ENCODE data around the gene USP12.

Gene USP12

DNA sequence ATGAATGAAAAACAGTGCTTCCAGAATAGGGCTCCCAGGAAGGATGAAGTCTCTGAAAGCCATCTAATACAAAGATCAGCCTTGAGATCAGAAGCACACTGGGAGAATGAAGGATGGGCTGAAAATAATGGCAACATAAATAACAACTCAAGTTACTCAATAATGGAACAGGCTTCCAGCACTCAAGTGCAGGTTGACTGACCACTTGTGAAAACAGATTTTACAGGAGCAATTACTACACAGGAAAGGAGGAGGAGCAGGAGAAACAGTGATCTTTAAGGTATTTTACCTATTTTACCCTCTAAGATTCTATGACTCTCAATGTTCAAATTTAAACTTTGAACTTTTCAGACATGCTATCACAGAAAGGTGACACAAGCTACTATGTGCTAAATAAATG lies 106.0 kb downstream of the USP12 start:
- DNase-seq = no peak

DNA sequence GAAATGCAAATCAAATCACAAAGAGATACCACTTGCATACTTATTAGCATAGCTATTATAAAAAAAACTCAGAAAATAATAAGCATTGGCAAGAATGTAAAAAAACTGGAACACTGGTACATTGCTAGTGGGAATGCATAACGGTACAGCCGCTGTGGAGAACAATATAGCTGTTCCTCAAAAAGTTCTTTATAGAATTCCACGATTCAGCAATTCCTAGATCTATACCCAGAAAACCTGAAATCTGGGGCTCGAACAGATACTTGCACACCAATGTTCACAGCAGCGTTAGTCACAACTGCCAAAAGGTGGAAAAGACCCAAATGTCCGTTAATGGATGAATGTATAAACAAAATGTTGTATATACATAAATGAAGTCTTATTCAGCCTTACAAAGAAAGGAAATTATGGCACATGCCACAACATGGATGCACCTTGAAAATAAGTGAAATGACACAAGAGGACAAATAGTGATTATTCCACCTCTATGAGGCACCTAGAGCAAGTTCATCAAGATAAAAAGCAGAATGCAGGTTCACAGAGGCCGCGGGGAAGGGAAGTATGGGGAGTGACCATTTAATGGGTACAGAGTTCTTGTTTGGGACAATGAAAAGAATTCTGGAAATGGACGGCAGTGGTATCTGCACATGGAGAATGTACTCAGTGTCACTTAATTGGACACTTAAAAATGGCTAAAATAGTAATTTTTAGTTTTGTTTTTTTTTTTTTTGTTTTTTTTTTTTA lies 107.2 kb downstream of the USP12 start:
- no peak for DNase-seq

DNA sequence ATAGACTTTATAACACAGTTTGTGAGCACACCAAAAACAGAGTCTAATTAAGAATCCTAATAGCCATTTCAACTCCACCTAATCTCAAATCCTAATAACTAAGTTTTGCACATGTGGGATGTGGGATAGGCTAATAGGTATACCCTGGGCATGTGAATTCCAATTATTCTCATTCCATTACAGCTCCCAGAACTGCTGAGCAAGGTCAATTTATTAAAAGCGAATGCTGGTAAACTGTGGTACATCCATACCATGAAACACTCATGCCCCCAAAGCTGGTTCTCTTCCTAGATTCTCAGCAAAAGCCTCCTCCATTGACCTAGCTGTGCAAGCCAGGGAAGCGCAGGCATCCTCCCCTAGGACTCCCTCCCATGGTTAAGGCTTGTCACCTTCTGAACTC lies 113.8 kb downstream of the USP12 start:
- DNase-seq = no peak

DNA sequence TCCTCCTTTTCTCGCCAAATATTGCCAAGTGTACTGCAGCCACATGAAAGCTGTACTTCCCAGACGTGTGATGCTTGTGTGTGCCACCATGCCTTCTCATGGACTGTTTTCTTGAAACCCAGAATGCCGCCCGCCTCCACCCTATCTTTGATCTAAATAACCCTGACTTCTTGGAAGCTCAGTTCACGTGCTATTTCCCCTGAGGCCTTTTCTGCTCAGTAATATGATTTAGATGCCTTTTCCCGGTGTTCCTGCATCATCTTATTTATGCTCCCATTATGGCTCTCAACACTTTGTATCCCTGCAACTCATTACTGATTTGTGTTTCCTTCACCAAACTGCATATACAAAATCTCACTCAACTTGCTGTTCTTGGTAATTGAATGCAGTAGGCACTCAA lies 116.1 kb downstream of the USP12 start:
- DNase-seq = no peak

DNA sequence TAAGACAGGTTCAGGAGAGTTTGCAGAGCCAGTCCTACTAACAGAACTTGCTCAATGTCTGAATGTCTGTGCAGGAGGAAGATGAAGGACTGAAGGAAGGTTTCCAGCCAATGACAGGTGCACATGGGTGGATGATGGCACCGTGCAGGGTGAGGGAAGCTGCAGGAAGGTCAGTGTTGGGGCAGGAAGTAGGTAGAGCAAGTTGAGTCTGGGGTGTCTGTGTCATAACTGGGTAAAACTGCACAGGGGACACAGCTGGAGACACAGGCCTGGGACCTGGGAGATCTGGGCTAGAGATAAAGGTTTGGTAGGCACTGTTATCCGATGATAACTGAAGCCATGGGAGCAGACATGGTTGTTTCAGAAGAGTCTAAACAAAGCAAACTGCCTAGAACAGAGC lies 116.9 kb downstream of the USP12 start:
- no peak for DNase-seq

DNA sequence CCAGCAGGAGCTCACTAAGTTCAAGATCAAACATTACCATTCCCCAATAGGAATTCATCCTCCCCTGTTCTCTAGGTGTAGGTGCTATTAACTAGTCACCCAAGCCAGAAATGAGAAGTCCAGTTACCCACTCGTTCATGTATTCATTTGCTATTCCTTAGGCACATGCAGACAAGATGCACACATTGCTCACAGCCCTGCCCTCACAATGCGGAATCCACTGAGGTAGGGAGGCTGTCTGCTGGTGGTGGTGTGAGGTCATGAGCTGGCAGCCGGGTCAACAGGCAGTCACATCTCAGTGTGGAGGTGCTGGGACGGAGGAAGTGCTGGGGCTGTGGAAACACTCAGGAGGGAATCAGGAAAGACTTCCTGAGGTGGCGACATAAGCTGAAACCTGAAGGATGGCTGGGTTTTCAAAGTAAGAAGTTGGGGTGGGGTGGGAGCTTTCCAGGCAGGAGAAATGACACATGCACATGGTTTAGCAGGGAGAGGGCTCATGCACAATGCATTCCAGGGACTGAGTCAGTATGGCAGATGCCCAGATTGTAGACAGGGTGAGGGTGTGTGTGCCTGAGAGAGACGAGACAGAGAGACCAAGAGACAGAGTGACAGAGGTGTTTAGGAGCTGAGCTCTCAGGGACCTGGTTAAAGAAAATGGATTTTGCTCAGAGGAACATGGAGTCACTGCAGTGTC lies 117.6 kb downstream of the USP12 start:
- DNase-seq = no peak

DNA sequence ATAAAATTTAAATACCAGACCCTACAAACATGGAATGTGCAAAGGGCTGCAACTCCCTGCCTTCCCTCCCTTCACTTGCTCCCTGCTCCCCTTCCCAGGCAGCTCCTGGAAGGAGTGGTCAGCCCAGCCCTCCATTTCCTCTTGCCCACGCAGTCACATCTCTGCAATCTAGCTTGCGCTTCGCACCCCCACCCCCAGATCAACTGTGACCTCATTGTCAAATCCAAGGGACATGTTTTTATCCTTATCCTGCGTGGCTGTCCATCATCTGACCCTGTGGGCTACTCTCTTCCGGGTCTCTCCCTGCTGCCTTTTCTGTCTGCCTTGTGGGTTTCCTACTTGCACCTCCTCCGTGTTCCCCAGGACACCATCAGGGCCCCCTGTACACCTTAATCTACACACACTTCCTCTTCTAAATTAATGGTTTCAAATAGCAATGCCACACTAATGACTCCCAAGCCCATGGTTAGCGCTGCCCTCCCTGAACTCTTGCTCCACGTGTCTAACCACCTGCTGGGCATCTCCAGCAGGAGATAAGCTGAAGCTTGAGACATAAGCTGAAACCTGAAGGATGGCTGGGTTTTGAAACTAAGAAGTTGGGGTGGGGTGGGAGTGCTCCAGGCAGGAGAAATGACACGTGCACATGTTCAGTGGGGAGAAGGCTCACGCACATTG lies 118.3 kb downstream of the USP12 start:
- DNase-seq = no peak

DNA sequence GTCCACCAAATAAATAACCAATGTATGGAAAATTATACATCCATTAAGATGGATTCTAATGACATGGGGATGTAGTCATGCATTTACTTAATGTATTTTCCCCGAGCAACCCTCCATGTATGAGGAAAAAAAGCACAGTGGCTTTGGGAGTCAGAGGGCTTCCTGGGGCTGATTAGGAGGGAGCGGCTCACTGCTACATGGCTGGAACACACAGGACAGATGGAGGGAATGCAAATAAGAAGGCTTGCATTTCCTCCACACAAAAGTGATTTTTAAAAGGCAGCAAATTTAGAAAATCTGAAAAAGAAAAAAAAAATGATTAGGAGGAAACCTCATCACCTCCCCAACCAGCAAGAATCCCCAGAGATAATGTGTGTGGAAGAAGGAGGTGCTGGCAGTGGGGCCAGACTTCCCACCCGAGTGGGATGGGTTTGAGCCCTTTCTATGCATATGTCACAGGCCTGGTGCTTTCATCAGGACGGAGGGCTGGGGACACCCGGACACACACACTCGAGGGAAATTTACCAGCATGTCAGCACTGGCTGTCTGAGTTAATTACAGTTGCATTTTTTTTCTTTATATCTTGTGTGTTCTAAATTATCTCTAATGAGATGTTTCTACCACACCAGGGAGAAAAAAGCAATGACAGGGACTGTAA lies 118.9 kb downstream of the USP12 start:
- DNase-seq = no peak

DNA sequence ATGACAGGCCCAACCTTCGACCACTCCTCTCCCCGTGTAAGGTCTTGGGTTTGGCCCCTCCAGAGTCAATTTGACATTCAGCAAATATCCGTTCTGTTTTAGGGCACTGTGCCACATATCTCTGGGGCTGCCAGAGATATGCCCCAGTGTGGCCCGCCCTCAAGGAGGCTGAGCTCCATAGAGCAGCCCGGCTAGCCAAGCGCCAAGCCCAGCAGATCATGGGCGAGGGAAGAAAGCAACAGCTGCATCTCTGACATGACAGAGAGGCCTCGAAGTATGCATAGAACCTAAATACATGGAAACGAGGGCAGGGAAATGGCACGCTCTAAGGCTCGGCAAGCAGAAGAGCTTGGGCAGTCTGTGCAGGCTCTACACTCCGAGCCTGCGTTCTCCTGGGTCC lies 124.5 kb downstream of the USP12 start:
- no peak for DNase-seq

DNA sequence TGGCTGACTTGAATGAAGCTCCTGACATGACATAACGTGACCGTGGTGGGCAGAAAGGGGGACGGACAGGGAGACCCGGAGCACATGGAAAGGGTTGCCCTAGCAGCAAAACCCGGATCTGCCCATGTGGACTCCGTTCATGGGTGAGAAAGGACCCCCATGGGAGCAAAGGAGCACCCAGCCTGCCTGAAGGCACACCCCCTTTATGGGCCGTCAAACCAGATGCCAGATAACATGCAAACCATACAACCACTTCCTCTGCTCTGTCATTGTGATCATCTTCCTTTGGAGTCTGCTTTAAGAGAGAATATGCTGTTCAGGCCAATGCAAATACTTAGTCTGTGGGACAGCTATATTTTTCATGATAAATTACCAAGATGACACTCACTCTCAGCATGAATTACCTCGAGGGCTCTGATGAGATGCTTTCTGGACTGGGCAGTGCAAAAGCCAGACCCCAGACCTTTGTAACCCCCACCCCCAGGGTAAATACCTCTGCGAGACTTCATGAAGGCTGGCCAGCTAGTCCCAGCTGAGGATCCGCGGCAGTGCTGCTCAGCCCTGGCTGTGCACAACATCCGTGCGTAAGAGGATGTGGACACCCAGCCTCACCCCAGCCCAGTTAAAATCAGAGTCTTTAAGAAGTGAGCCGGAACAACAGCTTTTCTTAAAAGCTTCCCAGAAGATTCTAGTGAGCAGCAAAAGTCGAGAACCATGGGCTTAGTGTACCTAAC lies 126.6 kb downstream of the USP12 start:
- no peak for DNase-seq

DNA sequence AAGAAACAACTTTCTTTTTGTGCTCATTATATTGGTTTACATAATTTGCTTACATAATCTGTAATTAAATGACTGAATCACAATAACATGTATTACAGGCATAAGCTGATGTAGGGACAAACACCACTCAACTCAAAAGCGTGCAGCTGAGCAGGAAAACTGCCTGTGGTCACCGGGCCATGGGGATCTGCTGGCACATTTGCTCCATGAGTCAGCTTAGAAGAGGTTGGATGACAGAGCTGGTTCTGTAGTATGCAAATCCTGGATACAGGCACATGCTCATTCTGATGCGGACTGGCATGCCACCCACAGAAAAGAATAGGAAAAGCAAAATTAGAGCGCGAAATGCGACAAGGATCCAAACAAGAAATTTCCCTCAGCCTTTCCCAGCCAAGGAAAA lies 128.6 kb downstream of the USP12 start:
- no peak for DNase-seq

DNA sequence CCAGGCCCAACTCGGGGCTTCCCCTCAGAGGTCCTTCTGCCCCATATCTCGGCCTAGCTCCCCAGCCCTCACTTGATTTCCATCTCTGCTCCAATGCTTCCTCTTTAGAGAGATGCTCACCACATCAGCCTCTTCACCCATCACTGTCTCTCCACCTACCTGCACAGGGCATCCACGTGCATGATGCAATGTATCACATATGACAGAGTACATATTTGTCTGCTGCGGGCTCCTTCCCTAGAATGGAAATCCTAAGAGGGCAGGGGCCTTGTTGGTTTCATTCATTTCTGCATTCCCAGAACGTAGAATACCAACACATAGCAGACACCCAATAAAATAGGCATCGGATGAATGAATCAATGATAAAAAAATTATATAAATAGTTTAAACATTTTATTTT lies 130.3 kb downstream of the USP12 start:
- no peak for DNase-seq

DNA sequence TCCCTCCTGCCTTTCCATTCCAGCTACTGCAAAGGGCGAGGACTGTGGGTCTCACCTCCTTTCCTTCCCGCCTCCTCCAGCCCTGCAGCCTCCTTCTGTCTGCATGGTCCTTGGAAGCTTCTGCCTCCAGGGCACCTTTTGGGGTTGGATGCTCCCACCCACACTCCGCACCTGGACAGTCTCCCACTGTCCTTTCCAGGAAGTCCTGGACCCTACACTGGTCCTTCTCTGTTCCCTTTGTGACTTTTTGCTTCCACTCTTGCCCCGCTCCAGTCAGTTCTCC lies 130.8 kb downstream of the USP12 start:
- DNase-seq = no peak

DNA sequence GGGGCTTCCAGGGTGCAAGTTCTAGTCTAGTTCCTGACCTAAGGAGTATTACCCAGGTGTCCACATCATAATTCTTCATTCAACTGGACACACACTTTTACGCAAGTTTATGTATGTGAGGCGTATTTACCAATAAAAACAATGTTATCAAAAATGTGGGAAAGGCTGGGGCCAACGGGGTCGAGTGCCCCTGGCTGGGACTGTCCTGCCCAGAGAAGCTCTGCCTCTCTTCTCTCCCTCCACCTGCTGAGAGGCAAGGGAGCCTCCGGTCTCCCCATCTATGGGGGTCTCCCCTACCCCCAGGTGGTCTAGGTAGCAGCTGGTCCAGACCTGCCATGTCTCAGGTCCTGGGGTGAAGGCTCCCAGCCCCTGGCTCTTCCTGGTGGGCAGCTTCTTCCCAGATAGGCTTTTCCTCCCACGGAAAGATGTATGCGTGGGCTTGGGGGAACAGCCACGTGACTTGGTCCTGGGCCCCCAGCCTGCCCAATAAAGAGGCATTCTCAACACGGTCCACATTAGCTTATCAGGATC lies 132.4 kb downstream of the USP12 start:
- DNase-seq = no peak

DNA sequence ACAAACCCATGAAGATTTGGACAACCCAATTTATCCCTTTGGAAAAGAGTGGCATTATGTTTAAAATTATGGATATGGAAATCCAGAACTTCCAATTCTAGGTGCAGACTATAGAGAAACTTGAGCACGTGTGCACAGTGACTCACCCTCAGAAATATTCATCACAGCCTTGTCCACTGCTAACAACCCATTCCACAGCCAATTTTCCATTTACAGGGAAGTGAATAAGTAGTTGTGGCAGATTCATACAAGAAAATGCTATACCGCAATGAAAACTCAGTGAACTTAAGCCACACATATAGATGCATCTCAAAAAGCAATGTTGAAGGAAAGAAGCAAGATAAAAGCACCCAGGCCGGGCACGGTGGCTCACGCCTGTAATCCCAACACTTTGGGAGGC lies 133.3 kb downstream of the USP12 start:
- no peak for DNase-seq

DNA sequence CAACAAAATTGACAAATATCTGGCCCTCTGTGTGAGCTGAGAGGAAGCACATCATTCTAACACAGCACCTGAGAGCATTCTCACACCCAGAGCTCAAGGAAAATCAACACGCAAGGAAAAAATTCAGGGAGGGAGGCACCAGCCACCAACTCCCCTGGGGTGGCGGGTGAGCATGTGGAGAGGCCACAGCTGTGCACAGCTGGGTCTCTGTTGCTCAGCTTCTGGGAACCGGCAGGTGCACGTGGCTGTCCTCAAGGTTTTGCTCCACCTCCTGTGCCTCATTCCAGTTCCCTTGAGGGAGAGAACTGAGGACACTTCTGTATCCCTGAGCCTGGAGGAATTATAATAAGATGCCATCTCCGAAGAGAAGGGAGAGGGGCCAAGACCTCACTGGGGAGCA lies 134.0 kb downstream of the USP12 start:
- DNase-seq = no peak

DNA sequence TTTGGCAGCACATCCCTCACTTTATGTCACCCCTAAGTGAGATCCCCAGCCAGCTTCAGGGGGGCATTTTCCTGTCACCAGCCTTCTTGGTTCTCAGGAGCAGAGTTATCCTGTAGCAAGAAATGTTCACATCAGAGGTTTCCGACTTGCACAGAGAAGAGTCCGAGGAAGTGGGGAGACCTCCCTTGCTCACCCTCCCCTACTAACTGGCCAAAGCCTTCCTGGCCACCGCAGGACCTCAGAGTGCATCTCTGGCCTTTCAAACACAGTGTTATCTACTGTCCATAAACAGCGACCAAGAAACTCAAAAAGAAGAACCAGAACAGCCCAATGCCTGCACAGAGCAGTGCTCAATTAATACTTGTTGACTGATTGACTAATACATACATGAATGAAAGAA lies 134.4 kb downstream of the USP12 start:
- DNase-seq = no peak

DNA sequence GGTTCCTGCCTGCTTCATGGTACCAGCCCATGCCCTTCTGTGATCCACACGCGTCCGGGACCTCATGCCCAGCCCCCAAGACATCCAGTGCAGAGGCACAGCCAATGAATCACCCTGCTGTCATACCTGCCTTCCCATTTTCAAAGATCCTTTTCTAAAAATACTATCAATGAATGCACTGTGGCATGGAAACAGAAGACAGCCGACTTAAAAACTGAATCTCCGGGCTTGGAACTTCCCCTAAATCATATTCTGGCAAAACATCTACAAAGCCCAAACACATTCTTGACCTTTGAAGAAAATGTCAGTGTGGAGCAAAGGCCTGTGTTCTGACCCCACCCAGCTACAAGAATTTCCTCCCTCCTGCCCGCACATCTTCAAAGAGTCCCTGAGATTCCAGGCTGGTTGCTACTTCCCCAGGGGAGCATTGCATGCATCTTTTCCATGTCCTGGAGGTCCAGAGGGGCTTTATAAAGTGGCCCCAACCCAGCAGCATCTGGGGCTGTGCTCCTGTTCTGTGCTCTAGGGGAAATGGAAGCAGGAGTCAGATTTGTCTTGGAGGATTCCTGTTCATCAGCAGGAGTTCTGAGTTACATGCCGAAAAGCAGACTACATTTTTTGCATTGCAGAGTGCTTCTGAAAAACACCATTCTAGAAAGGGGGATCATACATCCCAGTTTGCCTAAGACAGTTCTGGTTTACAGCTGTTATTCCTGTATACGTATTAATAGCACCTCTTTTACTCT lies 135.2 kb downstream of the USP12 start:
- no peak for DNase-seq

DNA sequence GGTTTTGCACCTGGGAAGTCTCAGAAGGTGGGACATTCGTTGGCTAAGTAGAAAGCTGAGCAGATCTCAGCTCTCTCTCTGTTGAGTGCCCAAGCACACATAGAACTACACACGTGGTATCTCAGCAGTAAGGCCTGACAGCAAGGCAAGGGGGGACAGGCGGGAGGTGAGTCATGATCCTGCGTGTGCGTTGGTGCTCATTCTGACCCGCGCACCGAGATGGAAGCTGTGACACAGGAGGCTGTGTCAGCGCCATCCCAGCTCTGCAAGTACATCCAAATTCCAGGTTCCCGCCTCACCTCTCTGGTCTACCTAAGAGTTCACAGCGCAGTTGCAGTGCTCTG lies 135.7 kb downstream of the USP12 start:
- DNase-seq = no peak

DNA sequence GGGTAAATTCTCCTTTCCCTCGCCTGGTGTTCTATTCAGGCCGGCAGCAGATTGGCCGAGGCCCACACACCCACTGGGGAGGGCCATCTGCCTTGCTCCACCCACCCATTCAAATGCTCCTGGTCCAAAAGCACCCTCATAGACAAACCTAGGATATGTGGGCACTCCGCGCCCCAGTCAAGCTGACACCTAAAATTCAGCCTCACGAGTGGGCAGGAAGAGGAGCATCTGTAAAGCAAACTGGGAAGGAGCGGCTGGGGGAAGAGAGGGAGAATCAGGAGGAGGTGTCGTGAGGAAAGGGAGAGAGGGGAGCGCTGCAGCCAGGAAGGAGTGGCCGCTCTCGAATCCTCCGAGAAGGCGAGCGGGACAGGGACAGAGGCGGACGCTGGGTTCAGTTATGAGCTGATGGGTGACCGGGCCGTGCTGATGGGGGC lies 136.9 kb downstream of the USP12 start:
- DNase-seq = no peak

DNA sequence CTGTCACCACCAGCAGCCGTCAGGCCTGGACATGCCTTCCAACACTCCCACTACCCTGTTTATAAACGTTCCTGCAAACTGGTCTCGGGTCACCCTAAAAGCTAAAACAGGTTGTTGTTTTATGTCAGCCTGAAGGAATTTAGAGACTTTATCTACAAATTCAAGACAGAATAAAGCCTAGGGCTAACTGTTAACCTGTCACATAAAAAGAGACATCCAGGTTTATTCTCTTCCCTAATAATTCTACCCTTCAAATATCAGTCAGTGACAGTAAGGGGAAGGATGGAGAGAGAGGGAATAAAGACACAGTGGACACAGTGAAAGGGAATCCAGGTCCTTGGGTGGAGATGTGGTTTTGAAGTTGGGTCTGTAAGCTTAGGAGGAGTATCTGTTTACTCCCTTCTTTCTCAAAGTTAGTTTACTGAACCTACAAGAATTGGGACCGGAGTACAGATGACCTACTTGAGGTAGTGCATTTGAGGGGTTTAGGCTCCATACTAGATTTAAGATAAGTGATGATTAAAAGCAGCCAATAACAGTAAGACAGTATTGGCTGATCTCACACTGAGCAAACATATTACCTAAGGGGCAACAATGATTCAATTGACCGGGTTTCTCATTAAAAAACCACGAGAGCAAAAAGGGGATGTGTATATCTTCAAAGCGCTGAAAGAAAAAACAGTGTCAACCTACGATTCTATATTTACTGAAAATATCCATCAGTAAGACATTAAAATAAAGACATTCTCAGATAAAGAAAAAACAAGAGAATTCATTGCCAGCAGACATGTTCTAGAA lies 142.7 kb downstream of the USP12 start:
- DNase-seq = no peak
